OCI-LY7 (cell line): ENCODE results near the gene NPIPB8.

Experiments
- CTCF ChIP-seq: fragments of 200-600 bp; sonication (generic); conservative IDR thresholded peaks from 2 replicates; pipeline ENCODE4 v1.5.1; 2014; ENCODE audit warnings: mild to moderate bottlenecking, antibody characterized with exemption, low read length, moderate library complexity, mixed read lengths
- EZH2phosphoT487 ChIP-seq: fragments of 200-600 bp; sonication (generic); IDR thresholded peaks from 2 replicates; pipeline ENCODE4 v1.6.1; 2018; ENCODE audit warnings: low read depth, borderline replicate concordance, mild to moderate bottlenecking, mixed run types, antibody characterized with exemption, low read length, moderate library complexity, mixed read lengths

DNA sequence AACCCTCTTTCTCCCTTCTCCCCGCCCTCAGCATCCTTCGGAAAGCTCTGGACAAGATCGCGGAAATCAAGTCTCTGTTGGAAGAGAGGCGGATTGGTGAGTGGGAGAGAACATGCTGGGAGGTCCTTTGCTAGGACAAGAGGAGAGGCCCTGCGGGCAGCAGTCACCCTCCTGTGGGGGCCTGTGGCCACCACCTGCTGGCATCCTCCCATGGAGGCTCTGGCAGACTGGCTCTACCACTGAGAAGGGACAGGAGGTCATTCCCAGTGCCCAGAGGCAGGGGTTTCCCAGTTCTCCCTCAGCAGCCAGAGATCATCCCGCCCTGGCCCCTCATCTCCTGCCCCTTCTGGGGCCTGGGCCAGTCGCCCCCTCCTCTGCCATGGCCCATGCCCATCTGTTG lies 48.8 kb upstream of the NPIPB8 start:
- TF ChIP-seq CTCF (no peak), EZH2phosphoT487 (no peak)
